Left colon (tissue), 2 donors: ENCODE results near the gene PSMB1. TPM values are rescaled to one million over a fixed set of nuclear protein-coding genes. Genes with fewer than 3 reads are reported as not detected.
"Not testable (repeated sequence)": the region's sequence is repeated elsewhere in the genome, so short reads cannot be mapped to it uniquely, and the experiment has no call there.

Experiments used
- ATAC-seq: fragments of 200-7000 bp; cut with Tn5 transposase; one replicate; pipeline ENCODE4 v1.9.1; 2020; ENCODE audit warnings: mild to moderate bottlenecking, moderate library complexity
- DNase-seq, 2 donors: peaks; one replicate each; pipeline ENCODE4 v3.0.0-alpha.2; 2020
- intact Hi-C, 2 donors: fragments of 100-400 bp; cut with DNase I in 1 of 2; cut with micrococcal nuclease in 1 of 2; formaldehyde crosslinking; loops; one replicate each; pipeline versions ENCODE4 v1.11.2 to v1.14.0; 2022; cut with DNase I, micrococcal nuclease
- total RNA-seq, 2 donors: library from RNA; stranded (reverse); fragmentation: NEBNext Ultra II Directional; extraction: Animal tissue kit (Norgen Biotek cat#: 25700); gene quantifications; one replicate each; pipeline ENCODE4 v1.2.1, GENCODE V29; 2021
- donor health status: DM: no; HTN: no; CAD: no.
- donor health status: DM: yes; HTN: yes; CAD: no.

PSMB1 gene
- total RNA-seq, 2 donors from 2014 or later: 118 to 127 TPM

DNA sequence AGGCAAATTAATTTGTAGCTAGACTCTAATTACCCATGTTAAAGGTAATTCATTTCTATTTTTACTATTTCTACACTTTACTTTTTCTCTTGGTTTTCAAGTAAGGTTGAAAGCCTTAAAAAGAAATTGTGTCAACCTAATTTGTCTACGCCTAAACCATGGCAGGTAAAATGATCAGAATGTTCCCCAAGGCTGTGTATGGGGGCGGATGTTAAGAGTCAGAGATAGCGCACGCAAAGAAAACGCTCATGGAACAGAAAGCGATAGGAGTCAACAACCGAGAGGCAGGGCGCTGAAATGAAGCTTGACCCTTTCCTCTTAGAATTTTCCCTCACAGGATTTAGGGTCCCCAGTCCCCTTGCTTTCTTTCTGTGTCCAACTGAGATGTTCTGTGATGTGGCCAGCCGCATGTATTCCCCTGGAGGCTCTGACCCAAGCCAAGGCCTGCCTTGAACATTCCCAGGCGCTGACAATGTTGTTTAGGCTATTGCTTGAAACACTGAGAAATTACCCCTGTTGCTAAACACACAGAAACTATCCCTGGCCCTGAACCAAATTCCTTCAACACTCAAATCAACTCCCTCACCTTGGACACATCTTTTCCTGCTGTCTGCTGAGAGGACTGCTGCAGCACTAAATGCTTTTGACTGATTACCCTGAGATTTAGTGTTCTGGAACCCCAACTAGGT lies 10.9 kb downstream of the PSMB1 start:
- intact Hi-C loops: no loop called here
- no peak for DNase-seq

DNA sequence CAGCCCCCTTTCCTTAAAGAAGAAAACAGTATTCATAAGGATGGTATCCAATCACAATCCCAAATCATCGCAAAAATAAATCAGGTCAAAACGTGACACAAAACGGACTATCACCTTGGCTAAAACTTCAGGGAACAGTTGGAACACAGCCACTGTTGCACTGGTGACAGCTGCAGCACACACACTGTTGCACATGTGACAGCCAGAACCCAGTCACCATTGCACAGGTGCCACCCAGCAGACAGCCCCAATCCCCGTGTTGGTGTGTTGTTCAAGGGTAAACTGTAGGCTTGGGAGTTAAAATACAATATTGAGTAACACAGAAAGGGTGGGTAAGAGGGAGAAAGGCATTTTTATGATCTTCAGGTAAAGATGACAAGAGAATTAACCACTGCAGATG lies 15.8 kb downstream of the PSMB1 start:
- intact Hi-C loops: no loop called here
- DNase-seq: no peak

More for the DNA sequence above, 10.9 kb downstream of the PSMB1 start:
- ATAC-seq: no peak

GRCh38 chr6:170536671-170537070 lies 16.4 kb downstream of the PSMB1 start:
- ATAC-seq: no peak
- no peak for DNase-seq

More for the DNA sequence above, 15.8 kb downstream of the PSMB1 start:
- no peak for ATAC-seq

GRCh38 chr6:170535004-170535403 lies 18.1 kb downstream of the PSMB1 start:
- ATAC-seq: peak; percentile 58
- intact Hi-C loops: no loop called here
- no peak for DNase-seq

More at GRCh38 chr6:170536671-170537070, 16.4 kb downstream of the PSMB1 start:
- intact Hi-C loops: no loop called here

GRCh38 chr6:170533792-170534191 lies 19.3 kb downstream of the PSMB1 start:
- no peak for ATAC-seq
- intact Hi-C loops: no loop called here
- no peak for DNase-seq

GRCh38 chr6:170532867-170533488 lies 20.1 kb downstream of the PSMB1 start:
- ATAC-seq: no peak
- DNase-seq: no peak
- intact Hi-C loops: no loop called here

- intact Hi-C loops: loop anchor here in 1 of 2 donors (5.0 to 10.0 kb wide), 2 partner anchors 698 to 735 kb away; no protein-coding TSS in a partner anchor
- peak; percentile 49 to 79 for DNase-seq
Measured at GRCh38 chr6:170529839-170530469, 23.2 kb downstream of the PSMB1 start.

GRCh38 chr6:170527995-170528394 lies 25.1 kb downstream of the PSMB1 start:
- ATAC-seq, DNase-seq: not testable (repeated sequence)
- intact Hi-C loops: loop anchor here in 1 of 2 donors (5.0 to 10.0 kb wide), 2 partner anchors 696 to 733 kb away; no protein-coding TSS in a partner anchor

More at GRCh38 chr6:170529839-170530469, 23.2 kb downstream of the PSMB1 start:
- peak; percentile 81 for ATAC-seq

DNA sequence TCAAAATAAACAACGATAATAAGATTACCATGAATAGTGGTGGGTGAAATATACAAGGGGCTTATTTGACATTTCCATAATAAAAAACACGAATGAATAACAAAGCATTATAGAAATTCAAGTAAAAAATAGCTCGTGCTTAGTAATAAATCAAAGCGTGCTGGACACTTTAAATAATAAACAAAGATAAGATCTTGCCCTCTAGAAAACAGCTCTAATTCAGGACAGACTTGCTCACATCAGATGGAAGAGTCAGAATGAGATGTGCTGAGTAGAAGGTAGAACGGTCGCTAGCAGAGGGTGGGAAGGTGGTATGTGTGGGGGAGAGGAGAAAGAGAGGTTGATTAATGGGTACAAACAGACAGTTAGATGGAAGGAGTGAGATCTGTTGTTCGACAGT lies 27.3 kb downstream of the PSMB1 start:
- intact Hi-C loops: loop anchor here in 1 of 2 donors (5.0 to 10.0 kb wide), 2 partner anchors 693 to 731 kb away; no protein-coding TSS in a partner anchor
- no peak for DNase-seq
- ATAC-seq: no peak

DNA sequence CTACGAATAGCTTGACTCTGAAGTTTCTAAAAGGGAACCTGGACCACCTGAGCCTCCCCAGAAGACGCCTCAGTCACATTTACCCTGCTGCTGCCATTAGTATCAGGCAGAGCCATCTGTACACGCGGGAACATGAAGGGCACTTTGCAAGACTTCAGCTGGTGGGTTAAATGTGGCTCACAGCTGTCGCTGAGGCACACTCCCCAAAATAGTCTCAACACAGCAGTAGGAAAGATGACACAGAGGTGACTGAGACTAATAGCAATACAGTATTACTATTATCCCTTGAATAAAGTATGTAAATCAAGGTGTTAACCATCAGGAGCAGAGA lies 29.0 kb downstream of the PSMB1 start:
- DNase-seq (no peak), ATAC-seq (no peak)
- intact Hi-C loops: loop anchor here in 1 of 2 donors (10.0 kb wide), 1 partner anchor 729 kb away; no protein-coding TSS in a partner anchor

- intact Hi-C loops: loop anchor here in 1 of 2 donors (10.0 kb wide), 1 partner anchor 729 kb away; no protein-coding TSS in a partner anchor
- ATAC-seq: no peak
- no peak for DNase-seq
Measured at GRCh38 chr6:170523256-170524171, 29.6 kb downstream of the PSMB1 start.

DNA sequence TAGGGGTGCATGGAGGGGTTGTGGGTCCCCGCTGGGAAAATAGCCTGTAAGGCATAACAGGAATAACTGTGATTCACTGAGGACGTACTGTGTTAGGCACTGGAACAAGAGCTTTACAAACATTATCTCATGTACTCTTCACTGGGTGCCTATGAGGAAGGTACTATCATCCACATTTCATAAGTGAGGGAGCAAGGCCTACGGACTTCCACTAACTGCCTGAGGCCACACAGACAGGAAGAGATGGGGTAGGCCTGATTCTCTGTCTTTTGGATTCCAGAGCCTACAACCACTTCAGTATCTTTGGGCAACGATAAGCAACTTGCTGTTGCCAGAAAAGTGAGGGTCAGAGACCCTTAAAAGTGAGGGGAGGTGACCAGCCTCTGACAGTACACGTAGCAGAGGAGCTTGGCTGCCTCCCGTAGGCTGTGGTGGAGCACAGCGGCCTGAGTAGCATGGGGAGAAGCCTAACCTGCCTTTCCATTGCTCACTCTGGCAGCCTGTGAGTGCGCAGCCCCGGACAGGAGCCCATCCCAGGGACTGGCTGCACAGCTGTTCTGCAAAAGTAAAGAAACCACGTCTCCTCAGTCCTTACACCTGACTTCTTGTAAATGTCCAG lies 30.4 kb downstream of the PSMB1 start:
- intact Hi-C loops: loop anchor here in 1 of 2 donors (10.0 kb wide), 1 partner anchor 728 kb away; no protein-coding TSS in a partner anchor
- no peak for ATAC-seq

GRCh38 chr6:170516783-170517616 lies 36.1 kb downstream of the PSMB1 start:
- ATAC-seq: peak; percentile 87
- intact Hi-C loops: no loop called here
- DNase-seq: peak; percentile 26 to 37

More for the DNA sequence above, 30.4 kb downstream of the PSMB1 start:
- no peak for DNase-seq

DNA sequence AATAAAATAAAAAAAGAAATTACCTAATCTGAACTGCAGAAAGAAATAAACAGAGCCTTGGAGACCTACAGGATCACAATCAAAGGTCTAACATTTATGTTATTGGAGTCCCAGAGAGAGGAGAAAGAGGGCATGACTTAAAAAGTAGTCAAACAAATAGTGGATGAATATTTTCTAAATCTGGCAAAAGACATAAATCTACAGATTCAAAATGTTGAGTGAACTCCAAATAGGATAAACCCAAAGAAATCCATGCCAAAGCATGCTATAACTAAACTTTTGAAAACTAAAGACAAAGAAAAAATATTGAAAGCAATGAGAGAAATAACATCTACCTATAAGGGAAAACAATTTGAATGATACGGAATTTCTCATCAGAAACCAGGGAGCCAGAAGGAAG lies 38.2 kb downstream of the PSMB1 start:
- intact Hi-C loops: no loop called here
- ATAC-seq: no peak
- DNase-seq: no peak

GRCh38 chr6:170512249-170512648 lies 40.9 kb downstream of the PSMB1 start:
- ATAC-seq (no peak), DNase-seq (no peak)
- intact Hi-C loops: no loop called here

DNA sequence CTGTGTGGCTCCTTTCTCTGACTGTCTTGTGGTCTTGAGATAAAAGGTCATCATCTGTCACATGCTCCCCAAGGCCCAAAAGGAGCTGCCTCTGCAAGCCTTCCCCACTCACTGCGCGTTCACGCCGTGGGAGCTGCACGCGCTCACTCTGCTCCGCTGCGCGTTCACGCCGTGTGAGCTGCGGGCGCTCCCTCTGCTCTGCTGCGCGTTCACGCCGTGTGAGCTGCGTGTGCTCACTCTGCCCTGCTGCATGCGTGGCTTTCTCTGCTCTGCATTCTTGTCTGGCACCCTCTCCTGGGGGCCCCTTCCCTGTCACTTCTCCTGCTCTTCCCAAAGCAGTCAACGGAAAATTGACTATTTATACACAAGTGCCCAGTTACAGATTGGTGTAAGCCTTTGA lies 42.5 kb downstream of the PSMB1 start:
- ATAC-seq (no peak), DNase-seq (no peak)
- intact Hi-C loops: no loop called here

DNA sequence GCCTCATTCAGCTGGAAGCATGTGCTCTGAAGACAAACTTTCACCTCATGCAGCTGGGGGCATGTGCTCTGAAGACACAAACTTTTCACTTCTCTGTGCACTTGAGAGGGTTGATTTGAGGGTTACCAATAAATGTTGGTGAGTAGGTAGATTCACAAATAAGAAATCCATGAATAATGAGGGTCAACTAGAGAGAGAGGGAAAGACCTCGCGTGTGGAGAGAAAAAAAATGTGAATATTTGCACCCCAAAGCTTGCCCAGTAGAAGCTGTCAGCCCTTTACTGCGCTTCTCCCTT lies 43.4 kb downstream of the PSMB1 start:
- ATAC-seq (no peak), DNase-seq (no peak)
- intact Hi-C loops: no loop called here
